ENCODE results near the gene DNAJB2. TPM values are rescaled to one million over a fixed set of nuclear protein-coding genes. Genes with fewer than 3 reads are reported as not detected.

The DNAJB2 gene
- total RNA-seq, 4 donors from 2014 or later: 30.3 to 72.6 (median 35.1) TPM

GRCh38 chr2:219300022-219300421 lies 20.9 kb downstream of the DNAJB2 start:
- no CpG with 5 or more reads among the region's 5 CpGs for WGBS, 2 donors
- DNase-seq: no peak
- intact Hi-C loops (cut with DNase I): loop anchor here (10.0 kb wide), 1 partner anchor 245 kb away; no protein-coding TSS in a partner anchor
- H3K36me3 ChIP-seq: no peaks in the 10 kb centered on the region
- no peaks in the 10 kb centered on the region for H3K9me3 ChIP-seq
- peaks cover 0 to 60% (median 0%) of the 10 kb centered on the region in 4 donors for H3K27me3 ChIP-seq
- H3K27ac ChIP-seq: no peak overlapping the region
- TF ChIP-seq POLR2A (IDR thresholded peaks at IDR 0.05): no peak
- no peak for TF ChIP-seq CTCF (IDR thresholded peaks at IDR 0.05)
- H3K4me3 ChIP-seq: no peak overlapping the region
- H3K4me1 ChIP-seq: peaks cover 3 to 11% (median 4%) of the 10 kb centered on the region in 3 donors

- H3K4me3 ChIP-seq: no peak overlapping the region
- no peaks in the 10 kb centered on the region for H3K36me3 ChIP-seq
- no peaks in the 10 kb centered on the region for H3K9me3 ChIP-seq
- 62 to 65% methylated on average over 7 to 9 of the region's 11 CpGs for WGBS, 2 donors
- DNase-seq: no peak
- intact Hi-C loops (cut with DNase I): loop anchor here (10.0 kb wide), 1 partner anchor 248 kb away; no protein-coding TSS in a partner anchor
- TF ChIP-seq POLR2A (IDR thresholded peaks at IDR 0.05) (no peak), CTCF (IDR thresholded peaks at IDR 0.05) (no peak)
- peaks cover 0 to 84% (median under 1%) of the 10 kb centered on the region in 4 donors for H3K27me3 ChIP-seq
- H3K4me1 ChIP-seq: peaks cover 0 to 7% (median 4%) of the 10 kb centered on the region in 3 donors
- H3K27ac ChIP-seq: no peak overlapping the region
Observed at GRCh38 chr2:219302412-219302968, 23.3 kb downstream of the DNAJB2 start.

- DNase-seq: no peak
- no peaks in the 10 kb centered on the region for H3K36me3 ChIP-seq
- H3K27ac ChIP-seq: no peak overlapping the region
- TF ChIP-seq POLR2A (IDR thresholded peaks at IDR 0.05) (no peak), CTCF (IDR thresholded peaks at IDR 0.05) (no peak)
- H3K4me3 ChIP-seq: no peak overlapping the region
- peaks cover 0 to 97% (median 6%) of the 10 kb centered on the region in 4 donors for H3K27me3 ChIP-seq
- intact Hi-C loops (cut with DNase I): loop anchor here (10.0 kb wide), 1 partner anchor 249 kb away; no protein-coding TSS in a partner anchor
- 42 to 43% methylated on average over 2 of the region's 2 CpGs for WGBS, 2 donors
- H3K9me3 ChIP-seq: no peaks in the 10 kb centered on the region
- peaks cover 0 to 11% (median 0%) of the 10 kb centered on the region in 3 donors for H3K4me1 ChIP-seq
Observed at GRCh38 chr2:219304223-219304622, 25.1 kb downstream of the DNAJB2 start.

- intact Hi-C loops (cut with DNase I): loop anchor here (10.0 kb wide), 1 partner anchor 251 kb away; no protein-coding TSS in a partner anchor
- no peak for DNase-seq
- no peaks in the 10 kb centered on the region for H3K9me3 ChIP-seq
- H3K27me3 ChIP-seq: peaks cover 0 to 97% (median 11%) of the 10 kb centered on the region in 4 donors
- no peaks in the 10 kb centered on the region for H3K36me3 ChIP-seq
- H3K27ac ChIP-seq: no peak overlapping the region
- H3K4me1 ChIP-seq: peaks cover 0 to 12% (median 0%) of the 10 kb centered on the region in 3 donors
- 63 to 74% methylated on average over 1 of the region's 1 CpG for WGBS, 2 donors
- no peak for TF ChIP-seq CTCF (IDR thresholded peaks at IDR 0.05)
- TF ChIP-seq POLR2A (IDR thresholded peaks at IDR 0.05): no peak
- H3K4me3 ChIP-seq: no peak overlapping the region
Observed at GRCh38 chr2:219306047-219306446, 26.9 kb downstream of the DNAJB2 start.

Measured in esophagus squamous epithelium (tissue), 5 donors.